Astrocyte of the cerebellum (primary cell): Measurements from ENCODE around the gene CLEC4M.

Experiments used
- DNase-seq: peaks from one replicate; pipeline ENCODE4 v3.0.0-alpha.2; 2011; ENCODE audit warnings: low read depth
- H3K4me3 ChIP-seq: 2 replicates; pipeline ENCODE4 v1.5.1; 2011; ENCODE audit warnings: mild to moderate bottlenecking, low read depth, low read length, moderate library complexity
- in situ Hi-C: cut with HindIII; loops from 2 replicates; pipeline ENCODE4 v1.10.0; 2017; ENCODE audit warnings: low sequenced_read_pairs
- TF ChIP-seq, protein P1 (sequence below): IDR thresholded peaks from 2 replicates; pipeline ENCODE4 v1.5.1; 2012; ENCODE audit warnings: low read length, low read depth, moderate library complexity, mild to moderate bottlenecking; ENCODE audit errors: missing control alignments

CLEC4M gene

DNA sequence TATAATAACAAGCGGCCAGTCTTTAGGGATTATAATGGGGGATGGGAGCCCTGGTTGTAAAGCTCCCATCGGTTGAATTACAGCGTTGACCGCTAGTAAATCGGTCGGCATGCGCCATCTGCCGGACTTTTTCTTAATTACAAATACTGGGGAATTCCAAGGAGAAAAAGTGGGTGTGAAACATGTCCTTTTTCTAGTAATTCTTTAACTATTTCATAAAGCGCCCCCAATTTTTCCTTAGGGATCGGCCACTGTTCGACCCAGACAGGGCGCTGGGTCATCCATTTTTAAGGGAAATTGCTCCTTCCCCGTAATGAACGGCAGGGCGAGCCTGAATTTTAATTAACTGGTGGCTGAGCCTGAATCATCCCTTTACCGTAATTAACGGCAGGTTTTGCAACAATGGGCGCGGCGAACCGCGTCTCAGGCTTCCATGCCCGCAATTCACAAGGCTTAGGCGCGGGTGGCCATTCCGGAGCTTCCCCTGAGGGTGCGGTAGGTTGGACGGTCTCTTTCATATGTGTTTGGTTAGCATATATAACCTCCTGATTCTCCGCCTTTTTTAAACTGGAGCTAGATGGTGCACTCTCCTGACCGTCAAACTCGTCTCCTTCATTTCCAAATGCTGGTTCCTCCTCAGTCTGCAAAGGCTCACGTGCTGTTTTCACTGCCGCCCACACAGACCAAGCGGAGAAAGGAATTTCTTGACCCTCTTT lies 36.8 kb downstream of the CLEC4M start:
- H3K4me3 ChIP-seq: peak overlapping the region; percentile 7
- peak; percentile 54 for DNase-seq
- in situ Hi-C loops: loop anchor here (25.0 kb wide), 1 partner anchor 212 kb away; the partner anchor contains the start of gene CAMSAP3
- TF ChIP-seq, protein P1, sequence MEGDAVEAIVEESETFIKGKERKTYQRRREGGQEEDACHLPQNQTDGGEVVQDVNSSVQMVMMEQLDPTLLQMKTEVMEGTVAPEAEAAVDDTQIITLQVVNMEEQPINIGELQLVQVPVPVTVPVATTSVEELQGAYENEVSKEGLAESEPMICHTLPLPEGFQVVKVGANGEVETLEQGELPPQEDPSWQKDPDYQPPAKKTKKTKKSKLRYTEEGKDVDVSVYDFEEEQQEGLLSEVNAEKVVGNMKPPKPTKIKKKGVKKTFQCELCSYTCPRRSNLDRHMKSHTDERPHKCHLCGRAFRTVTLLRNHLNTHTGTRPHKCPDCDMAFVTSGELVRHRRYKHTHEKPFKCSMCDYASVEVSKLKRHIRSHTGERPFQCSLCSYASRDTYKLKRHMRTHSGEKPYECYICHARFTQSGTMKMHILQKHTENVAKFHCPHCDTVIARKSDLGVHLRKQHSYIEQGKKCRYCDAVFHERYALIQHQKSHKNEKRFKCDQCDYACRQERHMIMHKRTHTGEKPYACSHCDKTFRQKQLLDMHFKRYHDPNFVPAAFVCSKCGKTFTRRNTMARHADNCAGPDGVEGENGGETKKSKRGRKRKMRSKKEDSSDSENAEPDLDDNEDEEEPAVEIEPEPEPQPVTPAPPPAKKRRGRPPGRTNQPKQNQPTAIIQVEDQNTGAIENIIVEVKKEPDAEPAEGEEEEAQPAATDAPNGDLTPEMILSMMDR: peak; percentile 54

DNA sequence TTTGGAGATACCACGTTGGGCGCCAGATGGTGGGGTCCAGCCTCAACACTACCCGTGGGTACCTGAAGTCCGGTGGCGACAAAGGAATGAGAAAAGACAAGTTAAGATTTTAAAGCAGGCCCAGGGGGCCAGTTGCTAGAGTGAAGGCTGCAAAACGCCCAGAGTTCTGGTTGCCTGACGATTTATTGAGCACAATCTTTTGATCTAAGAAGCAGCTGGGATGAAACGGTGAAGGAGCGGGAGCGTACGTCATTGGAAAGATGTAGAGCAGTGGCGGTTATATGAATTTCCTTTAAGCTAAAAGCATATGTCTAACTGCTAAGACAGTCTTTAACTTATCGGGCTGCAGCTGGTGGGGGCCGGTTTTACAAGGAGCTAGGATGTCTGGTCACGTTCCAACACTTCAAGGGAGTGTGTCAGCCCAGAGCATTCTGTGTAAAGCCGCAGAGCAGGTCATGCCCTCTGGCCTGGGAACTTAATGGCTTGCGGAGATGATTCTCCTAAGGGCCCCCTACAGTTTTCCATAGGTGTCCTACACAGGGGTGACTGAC lies 38.1 kb downstream of the CLEC4M start:
- H3K4me3 ChIP-seq: no peak overlapping the region
- in situ Hi-C loops: no loop called here
- DNase-seq: no peak
- TF ChIP-seq, protein P1: no peak

DNA sequence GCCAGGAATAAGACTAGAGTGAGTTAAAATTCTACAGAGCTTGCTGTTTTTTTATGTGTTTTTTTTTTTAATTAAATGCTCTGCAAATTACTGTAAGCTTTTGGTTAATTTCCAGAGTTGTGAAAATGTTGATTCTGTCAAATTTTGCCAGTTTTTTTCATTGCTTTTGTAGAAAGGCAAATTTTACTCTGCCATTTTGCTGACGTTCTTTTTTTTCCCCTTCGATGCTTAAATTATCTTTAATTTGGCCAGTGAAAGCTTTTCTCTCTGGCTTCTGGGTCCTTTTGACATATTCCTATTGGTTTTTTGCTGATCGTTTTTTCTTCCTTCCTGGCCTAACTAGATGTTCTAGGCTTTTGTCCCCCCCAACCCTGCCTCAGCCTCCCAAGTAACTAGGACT lies 43.2 kb downstream of the CLEC4M start:
- in situ Hi-C loops: no loop called here
- no peak for DNase-seq
- TF ChIP-seq, protein P1: no peak
- no peak overlapping the region for H3K4me3 ChIP-seq

DNA sequence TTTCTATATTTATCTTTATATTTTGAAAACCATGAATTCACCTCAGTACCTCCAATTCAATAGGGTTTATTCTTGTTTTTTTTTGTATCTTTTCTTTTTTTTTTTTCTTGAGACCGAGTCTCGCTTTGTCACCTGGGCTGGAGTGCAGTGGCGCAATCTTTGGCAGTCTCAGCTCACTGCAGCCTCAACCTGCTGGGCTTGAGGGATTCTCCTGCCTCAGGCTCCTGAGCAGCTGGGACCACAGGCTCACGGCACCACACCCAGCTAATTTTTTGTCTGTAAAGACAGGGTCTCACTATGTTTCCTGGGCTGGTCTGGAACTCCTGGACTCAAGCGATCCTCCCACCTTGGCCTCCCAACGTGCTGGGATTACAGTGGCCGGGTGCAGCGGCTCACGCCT lies 43.8 kb downstream of the CLEC4M start:
- in situ Hi-C loops: no loop called here
- H3K4me3 ChIP-seq: no peak overlapping the region
- TF ChIP-seq, protein P1: no peak
- no peak for DNase-seq

DNA sequence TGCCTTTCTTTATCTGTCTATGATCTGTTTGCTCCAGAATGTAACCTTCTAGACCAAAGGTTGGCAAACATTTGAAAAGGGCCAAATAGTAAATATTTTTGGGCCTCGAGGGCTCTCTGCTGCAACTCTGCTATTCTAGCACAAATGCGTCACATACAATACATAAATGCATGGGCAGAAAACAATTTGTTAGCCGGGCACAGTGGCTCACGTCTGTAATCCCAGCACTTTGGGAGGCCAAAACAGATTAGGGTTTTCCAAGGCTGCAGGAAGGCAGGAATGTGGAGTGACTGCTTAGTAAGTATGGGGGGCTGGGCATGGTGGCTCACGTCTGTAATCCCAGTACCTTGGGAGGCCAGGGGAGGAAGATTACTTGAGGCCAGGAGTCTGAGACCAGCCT lies 45.1 kb downstream of the CLEC4M start:
- TF ChIP-seq, protein P1: no peak
- H3K4me3 ChIP-seq: no peak overlapping the region
- DNase-seq: no peak
- in situ Hi-C loops: no loop called here

DNA sequence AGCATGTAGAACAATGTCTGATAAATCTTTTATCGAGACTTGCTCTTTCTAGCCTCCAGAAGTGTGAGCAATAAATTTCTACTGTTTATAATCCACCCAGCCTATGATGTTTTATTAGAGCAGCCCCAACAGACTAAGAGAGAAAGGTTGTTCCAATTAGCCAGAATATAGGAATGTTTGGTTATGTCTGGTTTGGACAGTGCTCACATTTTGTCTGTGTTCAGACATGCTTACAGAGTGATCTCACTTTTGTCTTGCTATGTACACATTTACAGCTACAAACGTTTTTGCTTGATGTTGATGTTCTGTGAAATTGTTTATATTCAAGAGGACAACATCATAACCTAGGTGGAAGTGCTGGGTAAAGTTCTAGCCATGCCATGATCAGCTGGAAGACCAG lies 48.9 kb downstream of the CLEC4M start:
- in situ Hi-C loops: no loop called here
- no peak for DNase-seq

More for the DNA sequence above, 48.9 kb downstream of the CLEC4M start:
- TF ChIP-seq, protein P1: no peak
- H3K4me3 ChIP-seq: no peak overlapping the region
